GM18867 (cell line): ENCODE measurements around the gene TNFRSF19.

ENCODE experiments used
- ATAC-seq: cut with Tn5 transposase; IDR thresholded peaks from one replicate; pipeline ENCODE4 v1.9.1; 2021; ENCODE audit warnings: mild to moderate bottlenecking, moderate library complexity; ENCODE audit not compliant: unreplicated experiment

TNFRSF19 gene

GRCh38 chr13:23680845-23681669 is 110.8 kb downstream of the TNFRSF19 start:
- no peak for ATAC-seq

GRCh38 chr13:23683084-23683483 is 112.9 kb downstream of the TNFRSF19 start:
- no peak for ATAC-seq

- no peak for ATAC-seq
Measured at GRCh38 chr13:23684647-23685046, 114.4 kb downstream of the TNFRSF19 start.

GRCh38 chr13:23685416-23685815 is 115.2 kb downstream of the TNFRSF19 start:
- ATAC-seq, result no peak

GRCh38 chr13:23686948-23687347 is 116.7 kb downstream of the TNFRSF19 start:
- no peak for ATAC-seq

GRCh38 chr13:23687614-23688013 is 117.4 kb downstream of the TNFRSF19 start:
- ATAC-seq, result no peak

GRCh38 chr13:23688336-23688735 is 118.1 kb downstream of the TNFRSF19 start:
- ATAC-seq, result no peak

GRCh38 chr13:23690668-23691067 is 120.5 kb downstream of the TNFRSF19 start:
- no peak for ATAC-seq

- no peak for ATAC-seq
Measured at GRCh38 chr13:23692816-23693215, 122.6 kb downstream of the TNFRSF19 start.

GRCh38 chr13:23695196-23695595 is 125.0 kb downstream of the TNFRSF19 start:
- no peak for ATAC-seq

GRCh38 chr13:23695711-23696464 is 125.7 kb downstream of the TNFRSF19 start:
- ATAC-seq, result peak; percentile 71

- ATAC-seq, result no peak
Measured at GRCh38 chr13:23696610-23697009, 126.4 kb downstream of the TNFRSF19 start.

GRCh38 chr13:23697772-23698313 is 127.6 kb downstream of the TNFRSF19 start:
- no peak for ATAC-seq

- no peak for ATAC-seq
Measured at GRCh38 chr13:23699271-23699670, 129.1 kb downstream of the TNFRSF19 start.

- ATAC-seq, result no peak
Measured at GRCh38 chr13:23701186-23701585, 131.0 kb downstream of the TNFRSF19 start.

- ATAC-seq, result no peak
Measured at GRCh38 chr13:23701636-23702035, 131.4 kb downstream of the TNFRSF19 start.

- ATAC-seq, result no peak
Measured at GRCh38 chr13:23703246-23703860, 133.1 kb downstream of the TNFRSF19 start.

GRCh38 chr13:23705583-23705982 is 135.4 kb downstream of the TNFRSF19 start:
- ATAC-seq, result no peak

GRCh38 chr13:23707674-23708073 is 137.5 kb downstream of the TNFRSF19 start:
- ATAC-seq, result no peak

- no peak for ATAC-seq
Measured at GRCh38 chr13:23709536-23709935, 139.3 kb downstream of the TNFRSF19 start.

- ATAC-seq, result no peak
Measured at GRCh38 chr13:23710366-23710765, 140.2 kb downstream of the TNFRSF19 start.
